AG10803 (cell line): Measurements from ENCODE around the gene BZW1.

Experiments used
- DNase-seq: peaks from one replicate; pipeline ENCODE4 v3.0.0; 2010; ENCODE audit warnings: low read depth
- H3K4me3 ChIP-seq: 2 replicates; pipeline ENCODE4 v1.5.1; 2011; ENCODE audit warnings: mild to moderate bottlenecking, low read length, control low read depth
- TF ChIP-seq, protein P1 (sequence below): conservative IDR thresholded peaks from 2 replicates; pipeline ENCODE4 v1.5.1; 2011; ENCODE audit warnings: mild to moderate bottlenecking, low read length, control low read depth, inconsistent platforms

Gene BZW1

DNA sequence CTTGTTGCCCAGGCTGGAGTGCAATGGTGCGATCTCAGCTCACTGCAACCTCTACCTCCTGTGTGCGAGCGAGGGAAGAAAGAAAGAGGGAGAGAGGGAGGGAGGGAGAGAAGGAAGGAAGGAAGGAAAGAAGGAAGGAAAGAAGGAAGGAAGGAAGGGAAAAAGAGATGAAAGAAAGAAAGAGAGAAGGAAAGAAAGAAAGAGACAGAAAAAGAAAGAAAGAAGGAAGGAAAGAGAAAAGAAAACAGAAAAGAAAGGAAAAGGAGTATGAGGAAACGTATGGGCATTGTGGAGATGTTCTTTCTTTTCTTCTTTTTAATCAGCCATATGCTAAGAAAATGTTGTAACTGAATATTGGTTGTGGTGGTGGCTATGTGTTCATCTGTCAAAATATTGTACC lies 36.2 kb downstream of the BZW1 start:
- no peak overlapping the region for H3K4me3 ChIP-seq
- TF ChIP-seq, protein P1, sequence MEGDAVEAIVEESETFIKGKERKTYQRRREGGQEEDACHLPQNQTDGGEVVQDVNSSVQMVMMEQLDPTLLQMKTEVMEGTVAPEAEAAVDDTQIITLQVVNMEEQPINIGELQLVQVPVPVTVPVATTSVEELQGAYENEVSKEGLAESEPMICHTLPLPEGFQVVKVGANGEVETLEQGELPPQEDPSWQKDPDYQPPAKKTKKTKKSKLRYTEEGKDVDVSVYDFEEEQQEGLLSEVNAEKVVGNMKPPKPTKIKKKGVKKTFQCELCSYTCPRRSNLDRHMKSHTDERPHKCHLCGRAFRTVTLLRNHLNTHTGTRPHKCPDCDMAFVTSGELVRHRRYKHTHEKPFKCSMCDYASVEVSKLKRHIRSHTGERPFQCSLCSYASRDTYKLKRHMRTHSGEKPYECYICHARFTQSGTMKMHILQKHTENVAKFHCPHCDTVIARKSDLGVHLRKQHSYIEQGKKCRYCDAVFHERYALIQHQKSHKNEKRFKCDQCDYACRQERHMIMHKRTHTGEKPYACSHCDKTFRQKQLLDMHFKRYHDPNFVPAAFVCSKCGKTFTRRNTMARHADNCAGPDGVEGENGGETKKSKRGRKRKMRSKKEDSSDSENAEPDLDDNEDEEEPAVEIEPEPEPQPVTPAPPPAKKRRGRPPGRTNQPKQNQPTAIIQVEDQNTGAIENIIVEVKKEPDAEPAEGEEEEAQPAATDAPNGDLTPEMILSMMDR = no peak
- no peak for DNase-seq

DNA sequence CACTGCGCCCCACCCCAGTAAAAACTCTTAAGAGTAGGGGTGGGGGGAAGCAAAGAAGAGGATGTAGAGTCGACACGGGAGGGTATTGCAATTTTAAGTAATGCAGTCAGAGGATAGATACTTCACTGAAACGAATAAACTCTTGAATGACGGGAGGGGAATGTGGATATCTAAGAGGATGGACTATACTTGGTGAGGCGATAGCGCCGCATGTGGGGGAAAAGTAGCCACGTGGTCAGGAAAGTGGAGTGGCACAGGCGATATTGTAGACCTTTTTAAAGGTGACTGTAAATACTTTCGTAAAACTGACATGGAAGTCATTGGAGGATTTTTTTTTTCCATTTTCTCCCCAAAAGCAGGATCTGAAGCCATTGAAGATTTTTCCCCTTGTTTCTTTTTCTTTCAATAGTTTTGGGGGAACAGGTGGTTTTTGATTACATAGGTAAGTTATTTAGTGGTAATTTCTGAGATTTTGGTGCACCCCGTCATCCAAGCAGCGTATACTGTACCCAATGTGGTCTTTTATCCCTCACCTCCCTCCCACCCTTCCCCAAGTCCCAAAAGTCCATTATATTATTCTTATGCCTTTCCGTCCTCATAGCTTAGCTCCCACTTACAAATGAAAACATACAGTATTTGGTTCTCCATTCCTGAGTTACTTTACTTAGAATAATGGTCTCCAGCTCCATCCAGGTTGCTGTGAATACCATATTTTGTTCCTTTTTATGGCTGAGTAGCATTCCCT lies 39.0 kb downstream of the BZW1 start:
- no peak for DNase-seq
- TF ChIP-seq, protein P1 = no peak
- no peak overlapping the region for H3K4me3 ChIP-seq

DNA sequence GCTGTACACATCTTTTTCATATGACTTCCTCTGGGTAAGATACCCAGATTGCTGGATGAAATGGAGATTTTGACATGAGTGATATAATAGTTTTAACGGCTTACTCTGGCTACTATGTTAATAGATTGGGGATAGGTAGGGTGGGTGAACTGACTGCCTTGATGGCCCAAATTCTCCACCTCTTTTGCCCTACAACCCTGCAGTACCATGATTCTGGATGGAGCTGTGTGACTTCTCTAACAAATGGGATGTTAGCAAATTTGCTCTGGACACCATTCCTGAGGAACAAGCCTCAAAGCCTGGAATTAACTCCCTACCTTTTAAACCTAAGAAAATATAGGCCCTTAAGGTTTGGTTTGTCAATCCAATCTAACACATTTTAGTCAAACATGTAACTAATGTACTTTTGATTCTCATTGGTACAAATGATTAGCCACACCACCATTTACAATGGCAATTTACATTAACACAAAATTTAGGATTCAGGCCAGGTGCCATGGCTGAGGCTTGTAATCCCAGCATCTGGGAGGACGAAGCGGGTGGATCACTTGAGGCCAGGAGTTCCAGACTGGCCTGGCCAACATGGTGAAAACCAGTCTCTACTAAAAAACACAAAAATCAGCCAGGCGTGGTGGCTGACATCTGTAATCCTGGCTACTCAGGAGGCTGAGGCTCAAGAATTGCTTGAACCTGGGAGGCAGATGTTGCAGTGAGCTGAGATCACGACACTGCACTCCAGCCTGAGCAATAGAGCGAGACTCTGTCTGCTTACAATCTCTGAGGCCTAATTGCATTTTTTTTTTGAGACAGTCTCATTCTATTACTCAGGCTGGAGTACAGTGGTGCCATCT lies 39.9 kb downstream of the BZW1 start:
- DNase-seq = no peak
- TF ChIP-seq, protein P1 = no peak
- H3K4me3 ChIP-seq = no peak overlapping the region

DNA sequence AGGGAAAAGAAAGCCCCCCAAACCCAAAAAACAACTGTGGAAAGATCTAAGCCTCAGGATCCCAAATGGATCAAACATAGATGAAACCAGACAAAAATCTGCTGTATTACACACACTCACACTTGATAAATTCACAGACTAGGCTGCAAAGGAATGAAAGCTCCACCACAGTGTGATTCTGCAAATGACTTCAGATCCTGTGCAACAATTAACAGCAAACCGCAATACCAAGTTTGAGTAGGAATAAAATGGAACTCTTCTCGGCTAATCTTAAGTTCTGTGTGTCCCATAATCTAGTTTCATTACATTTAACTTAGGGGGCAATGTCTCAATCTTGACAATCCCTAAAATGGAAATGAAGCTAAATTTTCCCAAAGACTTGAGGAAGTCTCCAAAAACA lies 40.9 kb downstream of the BZW1 start:
- TF ChIP-seq, protein P1 = no peak
- no peak overlapping the region for H3K4me3 ChIP-seq
- no peak for DNase-seq

DNA sequence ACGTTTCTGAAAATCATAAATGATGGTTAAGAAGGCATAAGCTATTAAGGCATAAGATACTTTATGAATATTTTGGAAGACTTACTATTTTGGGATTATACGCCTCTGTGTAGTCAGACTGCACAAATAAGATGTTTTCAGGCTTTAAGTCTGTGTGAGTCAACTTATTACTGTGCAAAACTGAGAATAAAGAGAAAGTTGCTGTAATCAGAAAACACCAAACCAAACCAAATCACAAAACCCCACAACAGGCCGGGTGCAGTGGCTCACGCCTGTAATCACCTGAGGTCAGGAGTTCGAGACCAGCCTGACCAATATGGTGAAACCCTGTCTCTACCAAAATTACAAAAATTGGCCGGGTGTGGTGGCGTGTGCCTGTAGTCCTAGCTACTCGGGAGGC lies 45.1 kb downstream of the BZW1 start:
- H3K4me3 ChIP-seq = no peak overlapping the region
- DNase-seq = no peak
- TF ChIP-seq, protein P1 = no peak

DNA sequence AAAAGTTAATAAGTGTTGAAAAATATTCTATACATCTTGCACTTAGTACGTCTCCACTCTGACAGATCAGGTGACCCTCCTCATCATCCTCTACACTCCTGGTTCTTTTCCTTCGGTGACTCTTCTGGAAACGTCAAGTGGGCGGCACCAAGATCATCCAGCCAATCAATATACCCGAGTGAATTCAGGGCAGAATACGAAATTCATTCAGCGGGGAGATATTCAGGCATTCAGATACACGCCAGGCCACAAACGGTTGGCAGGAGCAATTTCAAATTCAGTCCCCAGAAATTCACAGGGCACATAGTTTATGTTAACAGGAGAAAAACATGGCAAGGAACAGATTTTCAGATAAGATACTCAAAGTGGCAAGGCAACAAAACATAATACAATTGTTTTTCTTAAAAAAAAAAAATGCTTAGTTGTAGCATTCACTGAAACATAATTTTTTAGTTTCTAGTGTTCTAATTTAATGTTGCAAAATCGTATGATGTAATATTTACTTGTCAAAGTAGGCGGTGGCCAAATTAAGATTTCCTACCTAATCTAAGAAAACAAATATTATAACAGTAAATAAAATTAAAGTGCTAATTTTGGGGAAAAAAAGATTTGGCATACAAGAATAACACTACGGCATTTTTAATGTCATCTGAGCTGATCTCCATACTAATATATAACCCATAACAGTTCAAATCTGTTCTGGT lies 48.5 kb downstream of the BZW1 start:
- TF ChIP-seq, protein P1 = no peak
- peak; percentile 60 for DNase-seq
- H3K4me3 ChIP-seq = peak overlapping the region; percentile 96
